DOHH2 (cell line): ENCODE results near the gene SLC13A4.

Source experiments
- EZH2phosphoT487 ChIP-seq: fragments of 200-600 bp; sonication (generic); IDR thresholded peaks from 2 replicates; pipeline ENCODE4 v1.6.1; 2017; ENCODE audit warnings: borderline replicate concordance, mild to moderate bottlenecking, antibody characterized with exemption, low read length, moderate library complexity, mixed read lengths
- TF ChIP-seq, protein P1 (sequence below): fragments of 200-600 bp; sonication (generic); IDR thresholded peaks from one replicate; pipeline ENCODE4 v1.5.1; 2014; ENCODE audit warnings: antibody characterized with exemption, mild to moderate bottlenecking, low read depth, low read length; ENCODE audit not compliant: poor library complexity, severe bottlenecking

DNA sequence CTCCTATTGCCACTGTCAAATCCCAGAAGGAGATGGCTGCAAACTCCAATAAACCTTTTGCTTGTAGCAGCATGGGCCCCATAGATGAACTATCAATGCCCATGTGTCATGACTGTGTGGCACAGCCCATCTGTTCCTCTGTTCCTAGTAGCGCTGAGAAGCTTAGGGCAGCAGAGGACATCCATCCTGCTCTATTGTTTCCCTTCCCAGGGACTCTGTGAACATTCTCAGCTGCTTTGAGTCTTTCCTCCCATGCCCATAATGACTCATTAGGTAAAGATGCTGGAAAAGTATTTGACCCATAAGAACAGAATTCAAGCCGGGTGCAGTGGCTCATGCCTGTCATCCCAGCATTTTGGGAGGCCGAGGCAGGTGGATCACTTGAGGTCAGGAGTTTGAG, 37.4 kb downstream of the SLC13A4 start:
- TF ChIP-seq, protein P1, sequence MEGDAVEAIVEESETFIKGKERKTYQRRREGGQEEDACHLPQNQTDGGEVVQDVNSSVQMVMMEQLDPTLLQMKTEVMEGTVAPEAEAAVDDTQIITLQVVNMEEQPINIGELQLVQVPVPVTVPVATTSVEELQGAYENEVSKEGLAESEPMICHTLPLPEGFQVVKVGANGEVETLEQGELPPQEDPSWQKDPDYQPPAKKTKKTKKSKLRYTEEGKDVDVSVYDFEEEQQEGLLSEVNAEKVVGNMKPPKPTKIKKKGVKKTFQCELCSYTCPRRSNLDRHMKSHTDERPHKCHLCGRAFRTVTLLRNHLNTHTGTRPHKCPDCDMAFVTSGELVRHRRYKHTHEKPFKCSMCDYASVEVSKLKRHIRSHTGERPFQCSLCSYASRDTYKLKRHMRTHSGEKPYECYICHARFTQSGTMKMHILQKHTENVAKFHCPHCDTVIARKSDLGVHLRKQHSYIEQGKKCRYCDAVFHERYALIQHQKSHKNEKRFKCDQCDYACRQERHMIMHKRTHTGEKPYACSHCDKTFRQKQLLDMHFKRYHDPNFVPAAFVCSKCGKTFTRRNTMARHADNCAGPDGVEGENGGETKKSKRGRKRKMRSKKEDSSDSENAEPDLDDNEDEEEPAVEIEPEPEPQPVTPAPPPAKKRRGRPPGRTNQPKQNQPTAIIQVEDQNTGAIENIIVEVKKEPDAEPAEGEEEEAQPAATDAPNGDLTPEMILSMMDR: no peak
- no peak for TF ChIP-seq EZH2phosphoT487
